PFSK-1 (cell line): ENCODE data around the gene CARD10.
A peak's percentile ranks its signal among the peaks of the same experiment; 100 is the strongest.

Experiments used
- POLR2AphosphoS5 ChIP-seq: IDR thresholded peaks from 2 replicates; pipeline ENCODE4 v1.6.1; 2012; ENCODE audit warnings: low read depth, mild to moderate bottlenecking, control low read depth, low read length, moderate library complexity
- TF ChIP-seq, protein P1 (sequence below), 2 experiments: IDR thresholded peaks; 2 replicates each; pipeline versions ENCODE4 v1.6.1 to v1.8.0; 2011 to 2012; ENCODE audit warnings: low read depth in 2 of 2, low read length in 2 of 2, control low read depth in 1 of 2, inconsistent platforms in 1 of 2, mild to moderate bottlenecking in 1 of 2, moderate library complexity in 1 of 2; ENCODE audit not compliant: insufficient read depth in 1 of 2

DNA sequence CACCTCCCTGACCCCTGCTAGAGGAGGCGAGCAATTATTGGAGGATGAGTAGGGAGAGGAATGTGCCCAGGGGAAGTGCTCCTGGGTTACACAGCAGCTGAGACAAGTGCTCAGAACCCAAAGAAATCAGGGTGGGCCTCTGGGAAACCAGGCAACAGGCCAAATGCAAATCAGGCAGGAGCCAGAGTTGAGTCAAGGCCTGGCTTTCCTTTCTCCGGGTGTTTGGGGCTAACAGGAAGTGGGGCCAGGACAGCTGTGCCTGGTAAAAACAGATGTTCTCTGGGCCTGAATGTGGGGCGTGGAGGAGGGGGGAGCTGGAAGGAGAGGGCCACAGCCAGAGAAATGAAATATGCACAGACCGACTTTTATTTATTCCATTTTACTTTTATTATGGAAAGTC is 55.0 kb downstream of the CARD10 start:
- TF ChIP-seq POLR2AphosphoS5: no peak
- TF ChIP-seq, protein P1, sequence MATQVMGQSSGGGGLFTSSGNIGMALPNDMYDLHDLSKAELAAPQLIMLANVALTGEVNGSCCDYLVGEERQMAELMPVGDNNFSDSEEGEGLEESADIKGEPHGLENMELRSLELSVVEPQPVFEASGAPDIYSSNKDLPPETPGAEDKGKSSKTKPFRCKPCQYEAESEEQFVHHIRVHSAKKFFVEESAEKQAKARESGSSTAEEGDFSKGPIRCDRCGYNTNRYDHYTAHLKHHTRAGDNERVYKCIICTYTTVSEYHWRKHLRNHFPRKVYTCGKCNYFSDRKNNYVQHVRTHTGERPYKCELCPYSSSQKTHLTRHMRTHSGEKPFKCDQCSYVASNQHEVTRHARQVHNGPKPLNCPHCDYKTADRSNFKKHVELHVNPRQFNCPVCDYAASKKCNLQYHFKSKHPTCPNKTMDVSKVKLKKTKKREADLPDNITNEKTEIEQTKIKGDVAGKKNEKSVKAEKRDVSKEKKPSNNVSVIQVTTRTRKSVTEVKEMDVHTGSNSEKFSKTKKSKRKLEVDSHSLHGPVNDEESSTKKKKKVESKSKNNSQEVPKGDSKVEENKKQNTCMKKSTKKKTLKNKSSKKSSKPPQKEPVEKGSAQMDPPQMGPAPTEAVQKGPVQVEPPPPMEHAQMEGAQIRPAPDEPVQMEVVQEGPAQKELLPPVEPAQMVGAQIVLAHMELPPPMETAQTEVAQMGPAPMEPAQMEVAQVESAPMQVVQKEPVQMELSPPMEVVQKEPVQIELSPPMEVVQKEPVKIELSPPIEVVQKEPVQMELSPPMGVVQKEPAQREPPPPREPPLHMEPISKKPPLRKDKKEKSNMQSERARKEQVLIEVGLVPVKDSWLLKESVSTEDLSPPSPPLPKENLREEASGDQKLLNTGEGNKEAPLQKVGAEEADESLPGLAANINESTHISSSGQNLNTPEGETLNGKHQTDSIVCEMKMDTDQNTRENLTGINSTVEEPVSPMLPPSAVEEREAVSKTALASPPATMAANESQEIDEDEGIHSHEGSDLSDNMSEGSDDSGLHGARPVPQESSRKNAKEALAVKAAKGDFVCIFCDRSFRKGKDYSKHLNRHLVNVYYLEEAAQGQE (IDR thresholded peaks at IDR 0.05; ENCODE audit: insufficient read depth in 1 of 2, low read depth in 2 of 2, low read length in 2 of 2): peak in 1 of 2 experiments; percentile 61; a peak in 1 of 4 replicates
